Amniotic stem cell (primary cell): Measurements from ENCODE around the gene HSP90AA1.
"Not testable (repeated sequence)": the region's sequence is repeated elsewhere in the genome, so short reads cannot be mapped to it uniquely, and the experiment has no call there.

Source experiments
- DNase-seq: peaks from one replicate; lab custom pipeline; 2025; lab: John Stamatoyannopoulos, UW

HSP90AA1 gene

GRCh38 chr14:102094101-102094500, 7.3 kb upstream of the HSP90AA1 start:
- no peak for DNase-seq

DNA sequence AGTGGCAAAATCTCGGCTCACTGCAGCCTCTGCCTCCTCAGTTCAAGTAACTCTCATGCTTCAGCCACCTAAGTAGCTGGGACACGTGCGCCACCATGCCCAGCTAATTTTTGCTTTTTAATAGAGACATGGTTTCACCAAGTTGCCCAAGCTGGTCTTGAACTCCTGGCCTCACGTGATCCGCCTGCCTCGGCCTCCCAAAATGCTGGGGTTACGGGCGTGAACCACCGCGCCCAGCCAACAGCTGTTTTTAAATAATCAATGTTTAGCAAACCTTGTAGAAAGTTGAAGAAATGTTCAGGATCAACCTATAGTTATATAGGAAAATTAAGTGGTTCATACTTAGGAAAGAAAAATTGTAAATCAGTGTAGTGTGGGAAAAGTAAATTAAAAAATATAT, 6.0 kb upstream of the HSP90AA1 start:
- DNase-seq = no peak

DNA sequence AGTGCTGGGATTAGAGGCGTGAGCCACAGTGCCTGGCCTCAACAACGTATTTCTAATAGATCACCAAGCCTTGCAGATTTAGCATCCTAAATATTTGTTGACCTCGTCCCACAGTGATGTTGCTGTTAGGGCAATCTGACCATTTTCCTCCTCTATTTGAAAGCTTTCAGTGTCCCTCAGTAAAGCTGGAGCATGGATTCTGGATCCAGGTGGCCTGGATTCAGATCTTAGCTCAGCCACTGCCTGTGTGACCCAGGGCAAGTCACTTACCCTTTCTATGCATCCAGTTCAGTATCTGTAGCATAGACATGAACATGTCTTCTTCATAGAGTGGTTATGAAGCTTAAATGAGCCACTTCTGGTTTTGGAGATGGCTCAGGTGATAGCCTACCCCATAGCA, 3.9 kb upstream of the HSP90AA1 start:
- no peak for DNase-seq

DNA sequence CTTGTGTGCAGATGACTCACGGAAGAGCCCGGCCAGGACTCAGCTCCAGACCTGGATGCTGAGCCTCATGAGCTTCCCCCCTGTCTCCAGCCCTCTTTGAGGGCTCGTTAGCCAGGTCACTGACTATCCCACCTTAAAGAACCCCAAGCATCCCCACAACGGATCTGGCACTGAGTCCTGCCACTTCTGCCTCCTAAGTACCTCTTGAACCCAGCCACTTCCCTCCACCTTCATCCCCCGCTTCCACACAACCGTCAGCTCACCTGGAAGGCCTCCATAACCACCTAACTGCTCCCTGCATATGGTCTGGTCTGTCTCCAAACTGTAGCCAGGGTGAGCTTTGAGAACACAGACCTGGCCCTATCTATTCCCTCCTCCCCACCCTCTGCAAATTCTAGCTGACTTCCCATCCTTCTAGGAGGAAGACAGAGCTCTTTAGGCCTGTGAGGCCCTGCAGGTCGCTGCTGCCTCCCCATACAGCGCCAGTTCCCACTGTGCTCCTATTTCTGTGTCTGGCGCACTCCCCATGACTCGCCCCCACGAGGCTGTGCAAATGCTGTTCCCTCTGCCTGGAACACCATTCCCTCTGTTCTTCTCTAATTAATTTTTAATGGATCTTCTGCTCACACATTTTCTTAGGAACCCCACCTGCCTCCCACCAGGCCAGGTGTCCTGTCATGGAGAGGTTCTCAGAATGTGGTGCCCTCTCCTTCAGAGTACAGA, 2.9 kb upstream of the HSP90AA1 start:
- no peak for DNase-seq

DNA sequence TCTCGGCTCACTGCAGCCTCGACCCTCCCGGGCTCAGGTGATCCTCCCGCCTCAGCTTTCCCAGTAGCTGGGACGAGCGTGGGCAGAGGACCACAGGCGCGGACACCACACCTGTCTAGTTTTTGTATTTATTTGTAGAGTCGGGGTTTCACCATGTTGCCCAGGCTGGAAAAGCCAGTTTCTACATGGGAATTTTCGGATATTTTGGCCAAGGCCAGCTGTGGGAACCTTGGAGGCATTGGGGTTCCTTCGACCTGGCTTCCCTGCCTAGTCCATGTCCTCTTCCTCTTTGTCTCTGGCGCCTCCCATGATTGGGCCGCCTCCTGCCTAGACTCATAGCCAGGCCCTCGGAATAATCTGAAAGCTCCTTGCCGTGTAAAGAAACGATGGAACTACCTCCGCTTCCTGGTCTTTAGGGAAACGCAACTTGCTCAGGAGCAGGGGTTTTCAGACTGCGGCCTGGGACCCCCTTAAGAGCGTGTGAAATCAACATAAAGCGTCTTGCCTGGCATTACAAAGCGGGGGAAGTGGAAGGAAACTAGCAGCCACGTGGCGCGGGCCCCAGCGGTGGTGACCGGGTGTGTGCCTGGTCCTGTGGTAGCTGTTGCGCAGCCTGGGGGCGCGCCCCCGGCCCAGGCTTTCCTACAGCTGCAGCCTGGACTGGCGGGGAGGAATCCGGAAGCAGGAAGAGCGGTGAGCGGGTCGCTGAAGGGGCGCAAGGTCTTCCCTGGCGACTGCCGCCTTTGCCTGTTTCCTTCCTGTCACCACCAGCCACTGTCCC, 1.4 kb upstream of the HSP90AA1 start:
- no peak for DNase-seq

DNA sequence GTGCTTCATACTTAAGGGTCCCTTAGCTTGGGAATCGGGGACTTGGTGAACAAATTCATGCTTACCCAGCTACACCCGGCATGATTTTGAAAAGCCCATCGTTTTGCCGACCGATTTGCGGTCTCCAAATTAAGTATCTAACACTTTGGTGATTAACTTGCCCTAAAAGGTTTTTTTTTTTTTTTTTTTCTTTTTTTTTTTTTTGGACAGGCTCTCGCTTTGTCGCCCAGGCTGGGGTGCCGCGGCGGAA, 843 bp upstream of the HSP90AA1 start:
- no peak for DNase-seq

- DNase-seq = no peak
Measured at GRCh38 chr14:102086709-102086971, 204 bp downstream of the HSP90AA1 start.

GRCh38 chr14:102085948-102086708, 716 bp downstream of the HSP90AA1 start:
- peak; percentile 66 for DNase-seq

DNA sequence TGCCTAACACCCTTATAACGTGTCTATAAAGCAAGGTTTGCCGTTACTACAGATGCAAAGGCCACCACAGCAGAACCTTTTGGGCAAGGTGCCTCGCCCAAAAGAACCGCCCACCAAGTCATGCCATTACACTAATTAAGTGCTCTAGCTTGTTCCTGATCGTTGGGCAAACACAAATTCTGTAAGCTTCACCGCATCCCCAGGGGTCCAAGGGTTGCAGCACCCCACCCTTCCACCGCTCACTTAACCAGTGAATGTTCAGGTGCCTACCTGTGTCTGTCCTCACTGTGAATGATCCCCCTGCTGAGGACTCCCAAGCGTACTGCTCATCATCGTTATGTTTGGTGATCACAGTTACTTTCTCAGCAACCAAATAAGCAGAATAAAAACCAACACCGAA, 1.4 kb downstream of the HSP90AA1 start:
- DNase-seq = no peak

GRCh38 chr14:102084931-102085330, 1.9 kb downstream of the HSP90AA1 start:
- DNase-seq = no peak

- DNase-seq = not testable (repeated sequence)
Measured at GRCh38 chr14:102084522-102084921, 2.3 kb downstream of the HSP90AA1 start.

DNA sequence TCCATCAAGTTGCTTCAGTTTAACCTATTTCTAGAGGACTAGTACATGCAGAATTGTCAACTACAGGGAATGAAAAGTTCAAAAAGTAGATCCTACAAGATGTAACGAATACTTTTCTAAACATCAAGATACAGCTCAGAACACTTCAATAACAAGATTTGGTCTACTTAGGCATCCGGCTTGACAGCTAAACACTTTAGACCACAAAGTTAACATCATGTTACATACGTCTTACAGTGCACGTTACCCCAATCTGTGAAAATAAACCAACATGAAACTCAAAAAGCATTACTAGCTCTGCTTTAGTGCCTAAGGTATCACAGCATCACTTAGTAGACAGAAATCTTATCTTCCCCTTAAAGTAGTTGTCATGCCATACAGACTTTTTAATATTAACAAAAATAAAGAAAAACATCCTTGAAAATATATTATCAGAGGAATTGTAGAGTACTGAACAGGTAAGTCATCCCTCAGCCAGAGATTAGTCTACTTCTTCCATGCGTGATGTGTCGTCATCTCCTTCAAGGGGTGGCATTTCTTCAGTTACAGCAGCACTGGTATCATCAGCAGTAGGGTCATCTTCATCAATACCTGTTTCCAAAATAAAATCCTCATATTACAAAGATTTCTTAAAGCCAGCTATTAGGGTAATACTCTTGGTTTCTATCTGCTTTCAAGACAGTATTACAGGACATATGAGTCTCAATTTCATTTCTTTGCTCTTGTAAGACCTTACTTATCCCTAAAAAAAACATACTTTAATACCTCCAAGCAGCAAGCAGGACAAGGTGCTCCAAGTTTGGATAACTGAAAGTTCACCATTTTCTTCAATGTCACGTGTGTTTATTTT, 5.4 kb downstream of the HSP90AA1 start:
- no peak for DNase-seq

GRCh38 chr14:102080183-102081080, 6.4 kb downstream of the HSP90AA1 start:
- DNase-seq = no peak

- no peak for DNase-seq
Measured at GRCh38 chr14:102079700-102079979, 7.2 kb downstream of the HSP90AA1 start.

GRCh38 chr14:102078831-102079699, 7.8 kb downstream of the HSP90AA1 start:
- DNase-seq = no peak

- DNase-seq = not testable (repeated sequence)
Measured at GRCh38 chr14:102078361-102078791, 8.5 kb downstream of the HSP90AA1 start.

- DNase-seq = no peak
Measured at GRCh38 chr14:102077382-102077709, 9.5 kb downstream of the HSP90AA1 start.

DNA sequence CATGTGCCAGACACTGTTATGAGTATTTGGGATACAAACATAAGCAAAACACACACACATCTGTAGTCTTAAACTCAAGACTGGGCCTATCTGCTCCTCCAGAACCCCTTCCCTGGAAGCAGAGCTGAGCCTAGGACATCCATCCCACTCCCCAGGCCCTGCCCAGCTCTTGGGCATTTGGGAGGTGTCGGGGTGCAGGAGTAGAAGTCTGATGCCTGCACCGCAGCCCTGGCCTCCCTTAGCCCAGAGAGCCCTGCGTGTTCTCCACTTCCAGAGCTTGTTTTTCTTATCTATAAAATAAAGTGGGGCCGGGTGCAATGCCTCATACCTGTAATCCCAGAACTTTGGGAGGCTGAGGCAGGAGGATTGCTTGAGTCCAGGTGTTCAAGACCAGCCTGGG, 11.7 kb downstream of the HSP90AA1 start:
- no peak for DNase-seq

- no peak for DNase-seq
Measured at GRCh38 chr14:102074415-102074964, 12.4 kb downstream of the HSP90AA1 start.

- DNase-seq = no peak
Measured at GRCh38 chr14:102071283-102071998, 15.4 kb downstream of the HSP90AA1 start.
